ENCODE data around the gene CKS1B.
"Not testable (repeated sequence)": the region's sequence is repeated elsewhere in the genome, so short reads cannot be mapped to it uniquely, and the experiment has no call there.

CKS1B gene

GRCh38 chr1:154966111-154966510 lies 8.4 kb upstream of the CKS1B start:
- DNase-seq, result no peak

GRCh38 chr1:154967331-154967950 lies 7.0 kb upstream of the CKS1B start:
- DNase-seq, result no peak

- no peak for DNase-seq
Measured at GRCh38 chr1:154968731-154969130, 5.8 kb upstream of the CKS1B start.

GRCh38 chr1:154969246-154969645 lies 5.2 kb upstream of the CKS1B start:
- DNase-seq, result no peak

GRCh38 chr1:154969860-154970452 lies 4.5 kb upstream of the CKS1B start:
- DNase-seq, result no peak

GRCh38 chr1:154970631-154971340 lies 3.7 kb upstream of the CKS1B start, which contains the start of gene SHC1:
SHC1 (minus strand) TSS chr1:154970747; CDS start chr1:154970526, 221 bp downstream.
- DNase-seq, result peak; percentile 35 to 51

- peak in 1 of 2 donors; percentile 33 for DNase-seq
Measured at GRCh38 chr1:154971341-154971998, 3.0 kb upstream of the CKS1B start.

- DNase-seq, result no peak
Measured at GRCh38 chr1:154972213-154972516, 2.3 kb upstream of the CKS1B start.

GRCh38 chr1:154972517-154973343 lies 1.8 kb upstream of the CKS1B start:
- no peak for DNase-seq

GRCh38 chr1:154973344-154974101 lies 958 bp upstream of the CKS1B start:
- DNase-seq, result peak; percentile 92 to 98

- peak; percentile 95 to 97 for DNase-seq
Measured at GRCh38 chr1:154974808-154975408, 427 bp downstream of the CKS1B start.

GRCh38 chr1:154975409-154976059 lies 1.1 kb downstream of the CKS1B start:
- DNase-seq, result peak; percentile 74 to 83

- not testable (repeated sequence) for DNase-seq
Measured at GRCh38 chr1:154977762-154978161, 3.3 kb downstream of the CKS1B start.

GRCh38 chr1:154978360-154978759 lies 3.9 kb downstream of the CKS1B start:
- no peak for DNase-seq

GRCh38 chr1:154982341-154982740 lies 7.9 kb downstream of the CKS1B start:
- DNase-seq, result no peak

GRCh38 chr1:154982897-154983648 lies 8.6 kb downstream of the CKS1B start, which contains the start of gene FLAD1:
FLAD1 (plus strand) TSS chr1:154983344; CDS start chr1:154983695, 351 bp downstream.
- DNase-seq, result peak; percentile 99 to 100

GRCh38 chr1:154983776-154984466 lies 9.4 kb downstream of the CKS1B start:
- no peak for DNase-seq

GRCh38 chr1:154986736-154987135 lies 12.3 kb downstream of the CKS1B start:
- not testable (repeated sequence) for DNase-seq

- no peak for DNase-seq
Measured at GRCh38 chr1:154987326-154987725, 12.8 kb downstream of the CKS1B start.

All from inflammatory macrophage treated with lipopolysaccharide for 1 hour (primary cell).